ENCODE data around the gene DYNLRB2. TPM values are rescaled to one million over a fixed set of nuclear protein-coding genes. Genes with fewer than 3 reads are reported as not detected.

DYNLRB2 gene
- total RNA-seq (2014; rRNA removed; shearing (Covaris generic)): not detected in 2 replicates
- total RNA-seq (2022): not detected in 2 replicates
- Bru-seq, nascent RNA: percentile 13 among the genes with signal in this experiment
- not detected for BruChase-seq, experiment 1, labeled RNA remaining after a 6-hour chase
- percentile 13 among the genes with signal in this experiment for BruChase-seq, experiment 2, labeled RNA remaining after a 2-hour chase
- long read RNA-seq: 0 reads

DNA sequence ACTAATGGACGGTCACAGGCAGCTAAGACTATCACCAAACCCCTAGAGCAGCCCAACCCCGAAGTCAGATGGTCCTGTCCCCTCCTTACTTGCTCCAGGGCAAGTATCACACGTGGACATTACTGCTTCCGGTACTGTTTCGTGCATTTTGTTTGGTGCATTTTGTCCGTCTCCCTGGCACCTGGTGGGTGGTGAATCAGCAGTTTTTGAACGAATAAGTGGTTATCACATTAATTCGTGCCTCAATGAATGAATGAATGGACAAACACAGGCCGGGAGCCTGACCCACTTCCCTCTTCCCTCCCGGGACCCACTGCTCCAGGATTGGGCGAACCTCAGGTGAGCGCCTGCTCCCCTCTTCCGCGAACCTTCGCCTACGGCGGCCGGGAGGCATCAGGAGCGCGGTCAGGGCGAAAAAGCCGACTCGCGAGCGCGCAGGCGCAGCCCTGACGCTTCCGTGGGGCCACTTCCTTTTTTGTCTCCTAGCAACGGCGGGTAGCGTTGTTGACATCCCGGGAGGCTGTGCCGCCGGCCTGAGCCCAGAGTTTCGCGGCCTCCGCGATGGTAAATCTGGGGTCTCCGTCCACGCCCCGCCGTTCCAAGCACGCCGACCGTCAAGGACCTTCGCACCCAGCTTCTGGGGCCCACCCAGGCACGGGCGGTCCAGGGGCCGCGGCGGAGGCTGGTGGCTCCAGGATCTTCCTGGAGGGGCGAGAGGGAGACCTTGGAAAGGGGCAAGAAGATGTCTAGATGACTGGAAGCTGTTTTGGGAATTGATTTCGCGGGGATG lies at the start of gene DYNLRB2:
DYNLRB2 (plus strand) TSS at position 478 of the 790 bp plus-strand sequence; CDS start at position 562, 84 bp downstream.
- DNase-seq (ENCODE audit: low spot score): peak; percentile 82
- Histone ChIP-seq H3K27ac (ENCODE audit: low read depth, low read length, poor library complexity, severe bottlenecking) (no peak within 1 kb of the TSS), H4K20me1 (ENCODE audit: insufficient read depth, low read length) (no peaks in the 10 kb centered on the region), H3K4me3 (ENCODE audit: low read depth, low read length, poor library complexity, severe bottlenecking) (peak within 1 kb of the TSS; percentile 63), H3K9me2 (ENCODE audit: insufficient read depth, low read length) (no peaks in the 10 kb centered on the region), H3K4me1 (ENCODE audit: insufficient read depth, low read length, poor library complexity, severe bottlenecking) (peaks cover 3% of the 10 kb centered on the region), H3K9me3 (ENCODE audit: low read length) (no peaks in the 10 kb centered on the region; the same call in 1 of the 2 replicates), H2AFZ (ENCODE audit: low read length) (peak within 1 kb of the TSS; percentile 97), H3K36me3 (ENCODE audit: insufficient read depth, low read length) (no peaks in the 10 kb centered on the region), H3K79me2 (ENCODE audit: insufficient read depth, low read depth, low read length) (no peaks in the 10 kb centered on the region), H3K4me2 (ENCODE audit: low read length) (peak within 1 kb of the TSS; percentile 71)
- no TSS peak for BruUV-seq (replicated peaks)
- POLR2A ChIA-PET: no interaction called here
- intact Hi-C loops (cut with micrococcal nuclease; ENCODE audit: unreplicated experiment): loop anchor here (2.0 to 5.0 kb wide), 2 partner anchors 136 to 282 kb away; no protein-coding TSS in a partner anchor
- CTCF ChIA-PET (ENCODE audit: unreplicated experiment): no interaction called here
- TF ChIP-seq EZH2phosphoT487 (IDR thresholded peaks at IDR 0.05; ENCODE audit: borderline replicate concordance, low read depth, low read length): no peak
- TF ChIP-seq, protein P1, sequence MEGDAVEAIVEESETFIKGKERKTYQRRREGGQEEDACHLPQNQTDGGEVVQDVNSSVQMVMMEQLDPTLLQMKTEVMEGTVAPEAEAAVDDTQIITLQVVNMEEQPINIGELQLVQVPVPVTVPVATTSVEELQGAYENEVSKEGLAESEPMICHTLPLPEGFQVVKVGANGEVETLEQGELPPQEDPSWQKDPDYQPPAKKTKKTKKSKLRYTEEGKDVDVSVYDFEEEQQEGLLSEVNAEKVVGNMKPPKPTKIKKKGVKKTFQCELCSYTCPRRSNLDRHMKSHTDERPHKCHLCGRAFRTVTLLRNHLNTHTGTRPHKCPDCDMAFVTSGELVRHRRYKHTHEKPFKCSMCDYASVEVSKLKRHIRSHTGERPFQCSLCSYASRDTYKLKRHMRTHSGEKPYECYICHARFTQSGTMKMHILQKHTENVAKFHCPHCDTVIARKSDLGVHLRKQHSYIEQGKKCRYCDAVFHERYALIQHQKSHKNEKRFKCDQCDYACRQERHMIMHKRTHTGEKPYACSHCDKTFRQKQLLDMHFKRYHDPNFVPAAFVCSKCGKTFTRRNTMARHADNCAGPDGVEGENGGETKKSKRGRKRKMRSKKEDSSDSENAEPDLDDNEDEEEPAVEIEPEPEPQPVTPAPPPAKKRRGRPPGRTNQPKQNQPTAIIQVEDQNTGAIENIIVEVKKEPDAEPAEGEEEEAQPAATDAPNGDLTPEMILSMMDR (conservative IDR thresholded peaks at IDR 0.05; ENCODE audit: low read length): no peak

DNA sequence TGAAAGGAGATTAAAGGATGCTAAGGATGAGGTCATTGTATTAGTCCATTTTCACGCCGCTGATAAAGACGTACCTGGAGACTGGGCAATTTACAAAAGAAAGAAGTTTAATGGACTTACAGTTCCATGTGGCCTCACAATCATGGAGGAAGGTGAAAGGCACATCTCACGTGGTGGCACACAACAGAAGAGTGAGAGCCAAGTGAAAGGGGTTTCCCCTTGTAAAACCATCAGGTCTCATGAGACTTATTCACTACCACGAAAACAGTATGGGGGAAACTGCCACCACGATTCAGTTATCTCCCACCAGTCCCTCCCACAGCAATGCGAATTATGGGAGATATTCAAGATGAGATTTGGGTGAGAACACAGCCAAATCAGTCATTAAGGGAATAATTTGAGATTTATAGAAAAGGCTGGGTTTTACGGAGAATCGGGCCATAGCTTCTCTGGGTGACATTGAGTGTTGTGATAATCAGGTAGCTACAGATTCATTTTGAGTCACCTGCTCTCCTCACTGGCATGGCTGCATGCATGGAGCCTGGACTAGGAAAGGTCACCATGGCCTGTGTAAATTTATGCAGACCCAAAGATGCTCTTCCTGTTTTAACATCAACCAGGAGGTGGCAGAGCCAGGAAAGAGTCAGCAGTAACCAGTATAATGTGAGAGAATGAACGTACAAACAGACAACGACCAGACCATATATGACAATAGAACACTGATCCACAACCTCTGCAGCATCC lies 40.5 kb upstream of the DYNLRB2 start:
- POLR2A ChIA-PET: no interaction called here

More for the DNA sequence above, 40.5 kb upstream of the DYNLRB2 start:
- CTCF ChIA-PET (ENCODE audit: unreplicated experiment): no interaction called here
- intact Hi-C loops (cut with micrococcal nuclease; ENCODE audit: unreplicated experiment): no loop called here
- Histone ChIP-seq H3K4me3 (ENCODE audit: low read depth, low read length, poor library complexity, severe bottlenecking) (no peak overlapping the region), H3K9me3 (ENCODE audit: low read length) (no peaks in the 10 kb centered on the region), H3K79me2 (ENCODE audit: insufficient read depth, low read depth, low read length) (no peaks in the 10 kb centered on the region), H2AFZ (ENCODE audit: low read length) (no peak overlapping the region), H3K9me2 (ENCODE audit: insufficient read depth, low read length) (no peaks in the 10 kb centered on the region), H3K27ac (ENCODE audit: low read depth, low read length, poor library complexity, severe bottlenecking) (no peak overlapping the region), H3K4me1 (ENCODE audit: insufficient read depth, low read length, poor library complexity, severe bottlenecking) (no peaks in the 10 kb centered on the region), H4K20me1 (ENCODE audit: insufficient read depth, low read length) (no peaks in the 10 kb centered on the region), H3K4me2 (ENCODE audit: low read length) (no peak overlapping the region), H3K36me3 (ENCODE audit: insufficient read depth, low read length) (no peaks in the 10 kb centered on the region)
- DNase-seq (ENCODE audit: low spot score): peak; percentile 2
- TF ChIP-seq, protein P1 (conservative IDR thresholded peaks at IDR 0.05; ENCODE audit: low read length): 0 out of 2 replicates have a peak, but pooled peaks have one; percentile 16
- no peak for TF ChIP-seq EZH2phosphoT487 (IDR thresholded peaks at IDR 0.05; ENCODE audit: borderline replicate concordance, low read depth, low read length)
- no TSS peak for BruUV-seq (replicated peaks)

Data from OCI-LY7 (cell line).